NT2/D1 (cell line): ENCODE results near the gene GJA3.

Experiments
- SUZ12 ChIP-seq: IDR thresholded peaks from 2 replicates; pipeline ENCODE4 v1.6.1; 2011; ENCODE audit not compliant: insufficient read length, insufficient read depth; ENCODE audit errors: extremely low read depth
- YY1 ChIP-seq: IDR thresholded peaks from 2 replicates; pipeline ENCODE4 v1.6.1; 2011; ENCODE audit not compliant: insufficient read length, insufficient read depth
- ZNF274 ChIP-seq: IDR thresholded peaks from 2 replicates; pipeline ENCODE4 v1.6.1; 2011; ENCODE audit warnings: mild to moderate bottlenecking, low read depth, low read length

GRCh38 chr13:20146381-20146780, 14.5 kb downstream of the GJA3 start:
- TF ChIP-seq YY1, result no peak
- TF ChIP-seq ZNF274, result no peak
- no peak for TF ChIP-seq SUZ12
